ENCODE results near the gene SLC17A9.

The SLC17A9 gene

DNA sequence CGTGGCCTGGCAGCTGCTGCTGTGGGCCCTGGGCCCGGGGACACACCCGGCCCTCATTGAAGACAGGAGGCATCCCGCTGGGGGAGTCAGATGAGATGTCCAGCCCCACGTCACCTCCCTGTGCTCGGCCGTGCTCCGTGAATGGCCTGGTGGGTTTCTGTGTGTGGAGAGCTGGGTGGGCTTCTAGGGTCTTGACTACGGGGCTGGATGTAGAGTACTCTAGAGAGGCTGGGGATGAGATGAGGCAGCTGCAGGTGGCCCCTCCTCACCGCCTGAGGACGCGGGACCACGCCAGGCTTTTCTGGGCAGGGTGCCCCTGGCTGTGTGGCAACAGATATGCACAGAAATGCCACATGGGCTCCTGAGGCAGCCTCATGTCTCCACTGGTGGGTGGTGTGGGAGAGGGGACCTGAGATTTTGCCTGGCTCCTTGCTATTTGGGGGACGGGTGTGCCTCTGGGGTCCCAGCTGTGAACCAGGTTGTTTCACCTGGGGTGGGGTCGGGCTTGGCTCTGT lies 62.7 kb downstream of the SLC17A9 start:
- no peak overlapping the region for H3K4me3 ChIP-seq (replicated peaks; ENCODE audit: low read depth, low read length)
- no peak for DNase-seq (ENCODE audit: low read depth)
- TF ChIP-seq, protein P1, sequence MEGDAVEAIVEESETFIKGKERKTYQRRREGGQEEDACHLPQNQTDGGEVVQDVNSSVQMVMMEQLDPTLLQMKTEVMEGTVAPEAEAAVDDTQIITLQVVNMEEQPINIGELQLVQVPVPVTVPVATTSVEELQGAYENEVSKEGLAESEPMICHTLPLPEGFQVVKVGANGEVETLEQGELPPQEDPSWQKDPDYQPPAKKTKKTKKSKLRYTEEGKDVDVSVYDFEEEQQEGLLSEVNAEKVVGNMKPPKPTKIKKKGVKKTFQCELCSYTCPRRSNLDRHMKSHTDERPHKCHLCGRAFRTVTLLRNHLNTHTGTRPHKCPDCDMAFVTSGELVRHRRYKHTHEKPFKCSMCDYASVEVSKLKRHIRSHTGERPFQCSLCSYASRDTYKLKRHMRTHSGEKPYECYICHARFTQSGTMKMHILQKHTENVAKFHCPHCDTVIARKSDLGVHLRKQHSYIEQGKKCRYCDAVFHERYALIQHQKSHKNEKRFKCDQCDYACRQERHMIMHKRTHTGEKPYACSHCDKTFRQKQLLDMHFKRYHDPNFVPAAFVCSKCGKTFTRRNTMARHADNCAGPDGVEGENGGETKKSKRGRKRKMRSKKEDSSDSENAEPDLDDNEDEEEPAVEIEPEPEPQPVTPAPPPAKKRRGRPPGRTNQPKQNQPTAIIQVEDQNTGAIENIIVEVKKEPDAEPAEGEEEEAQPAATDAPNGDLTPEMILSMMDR (IDR thresholded peaks at IDR 0.05; ENCODE audit: low read length, missing control alignments) = no peak

DNA sequence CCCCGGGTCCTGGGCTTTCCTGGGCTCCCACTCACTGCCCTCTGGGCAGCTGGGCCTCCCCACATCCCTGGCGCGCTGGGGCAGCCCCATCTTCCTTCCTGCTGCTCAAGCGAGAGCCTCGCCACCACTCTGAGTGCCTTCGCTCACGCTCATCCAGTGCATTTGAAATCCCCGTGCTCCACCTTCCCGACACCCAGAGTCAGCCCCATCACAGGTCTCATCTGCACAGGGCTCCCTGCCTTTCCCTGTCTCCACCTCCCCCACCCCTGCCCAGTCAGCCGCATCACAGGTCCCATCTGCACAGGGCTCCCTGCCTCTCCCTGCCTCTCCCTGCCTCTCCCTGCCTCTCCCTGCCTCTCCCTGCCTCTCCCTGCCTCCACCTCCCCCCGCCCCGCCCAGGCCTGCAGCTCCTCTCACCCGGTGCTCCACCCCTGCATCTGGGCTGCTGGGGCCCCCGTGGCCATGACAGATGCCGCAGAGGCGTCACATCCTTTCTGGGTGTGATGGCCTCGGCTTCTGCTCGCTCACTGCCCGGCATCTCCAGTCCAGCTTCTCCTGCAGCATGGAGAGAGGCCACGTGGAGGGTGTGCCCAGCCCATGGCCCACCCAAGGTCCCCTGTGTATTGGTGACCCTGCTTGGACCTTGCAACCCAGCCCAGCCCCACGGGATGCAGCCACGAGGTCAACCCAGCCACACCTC lies 63.3 kb downstream of the SLC17A9 start:
- no peak overlapping the region for H3K4me3 ChIP-seq (replicated peaks; ENCODE audit: low read depth, low read length)
- TF ChIP-seq, protein P1 (IDR thresholded peaks at IDR 0.05; ENCODE audit: low read length, missing control alignments) = no peak
- no peak for DNase-seq (ENCODE audit: low read depth)

DNA sequence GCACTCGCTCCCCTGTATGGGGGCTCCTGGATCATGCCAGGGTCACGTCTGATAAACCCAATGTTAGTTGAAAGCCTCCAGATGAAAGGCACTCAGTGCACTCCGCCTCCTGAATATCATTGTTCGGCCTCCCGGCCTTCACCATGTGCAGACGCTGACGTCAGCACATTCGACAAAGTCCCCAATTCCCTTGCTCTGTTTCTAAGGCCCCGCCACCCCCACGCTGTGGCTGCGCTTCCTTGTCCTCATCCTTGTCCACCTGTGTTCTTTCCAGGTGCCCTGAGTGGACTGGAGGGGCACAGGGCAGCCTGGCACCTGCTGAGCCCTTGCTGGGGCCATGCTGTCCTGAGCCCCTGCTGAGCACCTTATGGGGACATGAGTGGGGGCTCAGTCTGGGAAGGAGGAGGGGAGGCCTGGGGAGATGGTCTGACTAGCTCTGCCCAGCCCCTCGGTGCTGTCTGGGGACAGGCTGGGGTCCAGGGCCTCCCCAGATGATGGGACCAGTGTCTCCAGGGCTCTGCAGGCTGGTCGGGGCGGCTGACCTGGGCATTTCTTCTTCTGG lies 64.1 kb downstream of the SLC17A9 start:
- TF ChIP-seq, protein P1 (IDR thresholded peaks at IDR 0.05; ENCODE audit: low read length, missing control alignments) = no peak
- DNase-seq (ENCODE audit: low read depth) = no peak
- no peak overlapping the region for H3K4me3 ChIP-seq (replicated peaks; ENCODE audit: low read depth, low read length)

DNA sequence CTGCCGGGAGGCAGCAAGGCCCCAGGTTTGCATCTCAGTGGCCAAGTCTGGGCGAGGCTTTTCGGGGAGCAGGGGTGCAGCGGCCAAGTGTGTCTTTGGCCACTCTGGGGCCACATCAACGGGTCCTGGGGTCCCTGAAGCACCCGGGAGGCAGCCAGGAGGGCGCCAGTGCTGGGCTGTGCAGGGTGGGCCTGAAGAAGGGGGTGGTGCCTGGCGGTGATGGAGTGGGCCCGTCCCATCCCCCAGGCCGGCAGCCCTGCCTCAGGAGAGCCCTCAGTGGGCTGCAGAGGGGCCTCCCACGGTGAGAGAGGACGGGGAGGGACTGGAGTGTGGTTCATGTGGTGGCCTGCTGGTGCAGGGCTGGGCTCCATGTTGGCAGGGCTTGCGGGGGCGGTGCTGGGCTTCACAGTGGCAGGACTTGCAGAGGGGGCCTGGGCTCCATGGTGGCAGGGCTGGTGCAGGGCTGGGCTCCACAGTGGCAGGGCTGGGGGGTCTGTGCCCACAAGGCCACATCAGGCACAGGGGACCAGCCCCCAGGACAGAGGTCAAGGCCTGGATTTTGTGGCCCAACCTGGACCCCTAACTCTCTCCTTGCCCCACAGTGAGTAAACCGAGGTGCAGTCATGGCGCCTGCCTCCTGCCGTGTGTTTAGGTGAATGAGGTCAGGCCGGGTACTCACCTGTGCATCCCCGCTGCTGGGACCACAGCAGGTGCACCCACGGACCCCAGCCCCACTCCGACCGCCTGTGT lies 64.7 kb downstream of the SLC17A9 start:
- TF ChIP-seq, protein P1 (IDR thresholded peaks at IDR 0.05; ENCODE audit: low read length, missing control alignments) = no peak
- no peak for DNase-seq (ENCODE audit: low read depth)
- no peak overlapping the region for H3K4me3 ChIP-seq (replicated peaks; ENCODE audit: low read depth, low read length)

DNA sequence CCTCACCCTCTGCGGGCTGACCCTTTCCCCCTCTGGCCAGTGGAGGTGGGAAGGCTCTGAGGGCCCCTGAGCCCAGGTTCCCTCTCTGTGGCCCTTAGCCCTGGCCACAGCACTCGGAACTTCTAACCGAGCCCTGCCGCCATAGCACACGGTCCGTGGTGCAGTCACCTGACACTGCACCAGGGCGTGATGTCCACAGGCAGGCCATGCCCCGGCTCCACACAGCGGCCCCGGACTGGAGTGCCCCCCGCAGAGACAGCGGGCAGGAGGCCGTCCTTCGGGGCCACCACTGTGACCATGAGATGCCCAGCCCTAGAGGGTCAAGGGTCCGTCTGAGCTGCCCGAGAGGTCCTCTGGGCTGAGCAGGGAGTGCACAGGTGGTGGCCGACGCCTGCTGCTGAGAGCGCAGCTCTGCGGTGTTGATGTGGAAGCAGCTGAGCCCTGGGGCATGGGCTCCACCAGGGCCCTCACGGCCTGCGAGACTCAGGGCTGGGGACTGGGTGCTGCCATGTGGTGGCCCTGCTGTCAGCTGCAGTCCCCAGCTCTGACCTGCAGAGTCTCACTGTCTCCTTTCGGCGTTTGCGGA lies 65.4 kb downstream of the SLC17A9 start:
- DNase-seq (ENCODE audit: low read depth) = no peak
- no peak overlapping the region for H3K4me3 ChIP-seq (replicated peaks; ENCODE audit: low read depth, low read length)
- TF ChIP-seq, protein P1 (IDR thresholded peaks at IDR 0.05; ENCODE audit: low read length, missing control alignments) = no peak

All from fibroblast of pulmonary artery (primary cell).